ENCODE data around the gene TMEM250.

DNA sequence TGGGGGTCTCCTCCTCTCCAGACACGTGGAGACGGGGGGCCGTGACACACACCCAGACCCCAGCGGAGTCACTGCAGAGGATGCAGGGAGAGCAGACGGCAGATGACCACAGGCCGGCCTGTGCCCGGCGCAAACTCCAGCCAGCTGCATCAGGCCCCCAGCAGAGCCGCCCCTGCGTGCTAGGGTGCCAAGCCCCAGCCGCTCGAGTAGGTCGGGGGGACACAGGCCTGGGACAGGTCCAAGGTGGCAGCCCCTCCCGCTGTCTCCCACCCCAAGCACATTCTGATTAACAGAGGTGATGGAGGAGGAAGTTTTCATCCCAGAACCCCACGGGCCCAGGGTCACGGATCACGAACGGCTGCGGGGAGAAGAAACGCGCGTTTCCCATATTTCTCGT, 38.0 kb downstream of the TMEM250 start:
- no peak for TF ChIP-seq POLR2AphosphoS5 (IDR thresholded peaks at IDR 0.05; ENCODE audit: low read depth, low read length)
- no peak for TF ChIP-seq YY1 (IDR thresholded peaks at IDR 0.05; ENCODE audit: extremely low read depth, insufficient replicate concordance, low read depth, low read length)
- TF ChIP-seq EZH2 (IDR thresholded peaks at IDR 0.05) = no peak
- TF ChIP-seq, protein P1, sequence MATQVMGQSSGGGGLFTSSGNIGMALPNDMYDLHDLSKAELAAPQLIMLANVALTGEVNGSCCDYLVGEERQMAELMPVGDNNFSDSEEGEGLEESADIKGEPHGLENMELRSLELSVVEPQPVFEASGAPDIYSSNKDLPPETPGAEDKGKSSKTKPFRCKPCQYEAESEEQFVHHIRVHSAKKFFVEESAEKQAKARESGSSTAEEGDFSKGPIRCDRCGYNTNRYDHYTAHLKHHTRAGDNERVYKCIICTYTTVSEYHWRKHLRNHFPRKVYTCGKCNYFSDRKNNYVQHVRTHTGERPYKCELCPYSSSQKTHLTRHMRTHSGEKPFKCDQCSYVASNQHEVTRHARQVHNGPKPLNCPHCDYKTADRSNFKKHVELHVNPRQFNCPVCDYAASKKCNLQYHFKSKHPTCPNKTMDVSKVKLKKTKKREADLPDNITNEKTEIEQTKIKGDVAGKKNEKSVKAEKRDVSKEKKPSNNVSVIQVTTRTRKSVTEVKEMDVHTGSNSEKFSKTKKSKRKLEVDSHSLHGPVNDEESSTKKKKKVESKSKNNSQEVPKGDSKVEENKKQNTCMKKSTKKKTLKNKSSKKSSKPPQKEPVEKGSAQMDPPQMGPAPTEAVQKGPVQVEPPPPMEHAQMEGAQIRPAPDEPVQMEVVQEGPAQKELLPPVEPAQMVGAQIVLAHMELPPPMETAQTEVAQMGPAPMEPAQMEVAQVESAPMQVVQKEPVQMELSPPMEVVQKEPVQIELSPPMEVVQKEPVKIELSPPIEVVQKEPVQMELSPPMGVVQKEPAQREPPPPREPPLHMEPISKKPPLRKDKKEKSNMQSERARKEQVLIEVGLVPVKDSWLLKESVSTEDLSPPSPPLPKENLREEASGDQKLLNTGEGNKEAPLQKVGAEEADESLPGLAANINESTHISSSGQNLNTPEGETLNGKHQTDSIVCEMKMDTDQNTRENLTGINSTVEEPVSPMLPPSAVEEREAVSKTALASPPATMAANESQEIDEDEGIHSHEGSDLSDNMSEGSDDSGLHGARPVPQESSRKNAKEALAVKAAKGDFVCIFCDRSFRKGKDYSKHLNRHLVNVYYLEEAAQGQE (IDR thresholded peaks at IDR 0.05; ENCODE audit: low read depth) = no peak
- TF ChIP-seq EZH2phosphoT487 (IDR thresholded peaks at IDR 0.05; ENCODE audit: borderline replicate concordance) = no peak
- TF ChIP-seq EGR1 (IDR thresholded peaks at IDR 0.05; ENCODE audit: low read depth) = no peak
- TF ChIP-seq CTCF (IDR thresholded peaks at IDR 0.05 in 2 of 3, conservative IDR thresholded peaks at IDR 0.05 in 1 of 3; ENCODE audit: borderline replicate concordance in 1 of 3, insufficient read depth in 1 of 3, low read depth in 2 of 3, low read length in 2 of 3) = no peak
- TF ChIP-seq POLR2A (IDR thresholded peaks at IDR 0.05; ENCODE audit: borderline replicate concordance, extremely low read depth, insufficient read depth, insufficient read length) = no peak
